Esophagus squamous epithelium (tissue), 5 donors: ENCODE measurements around the gene PTK7. TPM values are rescaled to one million over a fixed set of nuclear protein-coding genes. Genes with fewer than 3 reads are reported as not detected.

Experiments
- DNase-seq: peaks from one replicate; lab custom pipeline; 2025; lab: John Stamatoyannopoulos, UW
- H3K27ac ChIP-seq, 4 donors: fragments of 200-600 bp; sonication (generic); one replicate each; pipeline ENCODE4 v1.5.1; 2016 to 2019; ENCODE audit warnings: mild to moderate bottlenecking in 1 of 4
- H3K27me3 ChIP-seq, 4 donors: fragments of 200-600 bp; sonication (generic); 1 replicate in 3 of 4; 2 replicates in 1 of 4; pipeline versions ENCODE4 v1.5.1 to v1.6.0; 2017 to 2021; ENCODE audit warnings: antibody characterized with exemption in 1 of 4
- H3K36me3 ChIP-seq, 3 donors: fragments of 200-600 bp; sonication (generic); one replicate each; pipeline ENCODE4 v1.5.1; 2016 to 2019
- H3K4me1 ChIP-seq, 3 donors: fragments of 200-600 bp; sonication (generic); one replicate each; pipeline ENCODE4 v1.5.1; 2017 to 2019
- H3K4me3 ChIP-seq, 4 donors: fragments of 200-600 bp; sonication (generic); 1 replicate in 3 of 4; 2 replicates in 1 of 4; pipeline ENCODE4 v1.5.1; 2016 to 2019; ENCODE audit warnings: mild to moderate bottlenecking in 2 of 4, moderate library complexity in 1 of 4
- H3K9me3 ChIP-seq, 3 donors: fragments of 200-600 bp; sonication (generic); one replicate each; pipeline ENCODE4 v1.5.1; 2016 to 2019
- POLR2A ChIP-seq, 4 donors: fragments of 450-650 bp; IDR thresholded peaks; one replicate each; pipeline ENCODE4 v1.6.1; 2017; ENCODE audit warnings: antibody characterized with exemption in 4 of 4, mild to moderate bottlenecking in 4 of 4, moderate library complexity in 3 of 4
- WGBS, 2 donors: methylation state at CpG; one replicate each; pipeline ENCODE4 v1.1.5; 2018; 5-methylcytosine and 5-hydroxymethylcytosine counted together
- intact Hi-C: fragments of 100-400 bp; cut with DNase I; formaldehyde crosslinking; loops from one replicate; pipeline ENCODE4 v1.15.0; 2022
- total RNA-seq, 4 donors: library from RNA; depleted of rRNA; stranded (reverse); fragments of >200 nt; gene quantifications; one replicate each; pipeline ENCODE4 v1.1.0, GENCODE V29; 2016
- TF ChIP-seq, protein P1 (sequence below), 6 experiments: fragments of 450-650 bp in 4 of 6; fragments of 200-600 bp in 2 of 6; sonication (generic) in 2 of 6; IDR thresholded peaks; one replicate each; pipeline ENCODE4 v1.5.1; 2016 to 2019; ENCODE audit warnings: antibody characterized with exemption in 6 of 6, mild to moderate bottlenecking in 4 of 6, moderate library complexity in 4 of 6
- donor health status: DM: yes; HTN: yes; CAD: no.

Gene PTK7
- total RNA-seq, 4 donors from 2014 or later, result 30.6 to 44.1 (median 36.7) TPM

DNA sequence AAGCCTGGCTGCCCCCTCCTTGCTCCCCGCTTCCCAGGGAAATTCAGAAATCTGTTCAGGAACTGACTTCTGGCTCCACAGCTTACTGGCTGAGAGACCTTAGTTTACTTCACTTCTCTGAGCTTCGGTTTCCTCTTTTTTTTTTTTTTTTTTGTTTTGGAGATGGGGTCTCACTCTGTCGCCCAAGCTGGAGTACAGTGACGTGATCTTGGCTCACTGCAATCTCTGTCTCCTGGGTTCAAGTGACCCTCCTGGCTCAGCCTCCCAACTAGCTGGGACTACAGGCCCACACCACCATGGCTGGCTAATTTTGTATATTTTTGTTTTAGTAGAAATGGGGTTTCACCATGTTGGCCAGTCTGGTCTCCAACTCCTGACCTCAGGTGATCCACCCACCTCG lies 14.9 kb downstream of the PTK7 start:
- TF ChIP-seq, protein P1, sequence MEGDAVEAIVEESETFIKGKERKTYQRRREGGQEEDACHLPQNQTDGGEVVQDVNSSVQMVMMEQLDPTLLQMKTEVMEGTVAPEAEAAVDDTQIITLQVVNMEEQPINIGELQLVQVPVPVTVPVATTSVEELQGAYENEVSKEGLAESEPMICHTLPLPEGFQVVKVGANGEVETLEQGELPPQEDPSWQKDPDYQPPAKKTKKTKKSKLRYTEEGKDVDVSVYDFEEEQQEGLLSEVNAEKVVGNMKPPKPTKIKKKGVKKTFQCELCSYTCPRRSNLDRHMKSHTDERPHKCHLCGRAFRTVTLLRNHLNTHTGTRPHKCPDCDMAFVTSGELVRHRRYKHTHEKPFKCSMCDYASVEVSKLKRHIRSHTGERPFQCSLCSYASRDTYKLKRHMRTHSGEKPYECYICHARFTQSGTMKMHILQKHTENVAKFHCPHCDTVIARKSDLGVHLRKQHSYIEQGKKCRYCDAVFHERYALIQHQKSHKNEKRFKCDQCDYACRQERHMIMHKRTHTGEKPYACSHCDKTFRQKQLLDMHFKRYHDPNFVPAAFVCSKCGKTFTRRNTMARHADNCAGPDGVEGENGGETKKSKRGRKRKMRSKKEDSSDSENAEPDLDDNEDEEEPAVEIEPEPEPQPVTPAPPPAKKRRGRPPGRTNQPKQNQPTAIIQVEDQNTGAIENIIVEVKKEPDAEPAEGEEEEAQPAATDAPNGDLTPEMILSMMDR (IDR thresholded peaks at IDR 0.05), result no peak
- no peak for TF ChIP-seq POLR2A (IDR thresholded peaks at IDR 0.05)
- H3K27me3 ChIP-seq, result no peaks in the 10 kb centered on the region
- peak overlapping the region; percentile 75 to 85 (median 82) for H3K27ac ChIP-seq
- H3K9me3 ChIP-seq, result no peaks in the 10 kb centered on the region
- no peak overlapping the region for H3K4me3 ChIP-seq
- WGBS, 2 donors, result 74 to 86% methylated on average over 5 of the region's 5 CpGs
- intact Hi-C loops, result no loop called here
- peaks cover 21 to 99% (median 53%) of the 10 kb centered on the region in 3 donors for H3K4me1 ChIP-seq
- H3K36me3 ChIP-seq, result no peaks in the 10 kb centered on the region
- DNase-seq, result no peak

DNA sequence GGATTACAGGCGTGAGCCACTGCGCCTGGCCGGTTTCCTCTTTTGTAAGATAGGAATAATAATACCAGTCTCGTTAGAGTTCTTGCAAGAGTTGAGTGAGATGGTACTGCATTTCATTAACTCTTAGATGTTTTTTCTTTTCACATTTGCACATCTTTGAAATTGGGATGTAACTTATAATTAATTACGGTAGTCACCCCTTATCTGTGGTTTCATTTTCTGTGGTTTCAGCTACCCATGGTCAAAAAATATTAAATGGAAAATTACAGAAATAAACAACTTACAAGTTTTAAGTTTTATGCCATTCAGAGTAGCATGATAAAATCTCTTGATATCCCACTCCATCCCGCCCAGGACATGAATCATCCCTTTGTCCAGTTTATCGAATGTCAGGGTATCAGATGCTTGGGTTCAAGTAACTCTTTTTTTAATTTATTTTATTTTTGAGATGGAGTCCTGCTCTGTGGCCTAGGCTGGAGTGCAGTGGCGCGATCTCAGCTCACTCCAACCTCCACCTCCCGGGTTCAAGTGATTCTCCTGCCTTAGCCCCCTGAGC lies 15.4 kb downstream of the PTK7 start:
- DNase-seq, result no peak
- H3K36me3 ChIP-seq, result no peaks in the 10 kb centered on the region
- H3K4me3 ChIP-seq, result no peak overlapping the region
- peaks cover 26 to 99% (median 55%) of the 10 kb centered on the region in 3 donors for H3K4me1 ChIP-seq
- H3K27me3 ChIP-seq, result no peaks in the 10 kb centered on the region
- intact Hi-C loops, result no loop called here
- H3K27ac ChIP-seq, result peak overlapping the region in 3 of 4 donors; percentile 75 to 85 (median 79)
- 76 to 87% methylated on average over 10 of the region's 10 CpGs for WGBS, 2 donors
- no peaks in the 10 kb centered on the region for H3K9me3 ChIP-seq
- TF ChIP-seq, protein P1 (IDR thresholded peaks at IDR 0.05), result no peak
- TF ChIP-seq POLR2A (IDR thresholded peaks at IDR 0.05), result no peak

DNA sequence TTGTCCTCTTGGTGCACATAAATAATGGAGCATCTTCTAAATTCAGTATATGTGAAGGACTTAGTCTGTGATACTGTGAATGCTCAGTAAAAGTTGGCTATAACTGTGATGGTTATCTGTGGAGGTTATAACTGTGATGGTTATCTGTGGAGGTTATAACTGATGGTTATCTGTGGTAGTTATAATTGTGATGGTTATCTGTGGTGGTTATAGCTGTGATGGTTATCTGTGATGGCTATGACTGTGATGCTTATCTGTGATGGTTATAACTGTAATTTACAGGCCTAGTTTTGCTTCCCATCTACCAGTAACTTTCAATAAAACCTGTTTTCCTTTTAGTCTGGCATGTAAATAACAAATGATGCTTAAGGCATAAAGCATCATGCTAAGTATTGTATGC lies 16.5 kb downstream of the PTK7 start:
- H3K36me3 ChIP-seq, result no peaks in the 10 kb centered on the region
- H3K27ac ChIP-seq, result peak overlapping the region in 2 of 4 donors; percentile 86 to 87
- TF ChIP-seq, protein P1 (IDR thresholded peaks at IDR 0.05), result no peak
- no peaks in the 10 kb centered on the region for H3K9me3 ChIP-seq
- H3K27me3 ChIP-seq, result no peaks in the 10 kb centered on the region
- DNase-seq, result no peak
- intact Hi-C loops, result no loop called here
- peaks cover 33 to 99% (median 61%) of the 10 kb centered on the region in 3 donors for H3K4me1 ChIP-seq
- H3K4me3 ChIP-seq, result no peak overlapping the region

DNA sequence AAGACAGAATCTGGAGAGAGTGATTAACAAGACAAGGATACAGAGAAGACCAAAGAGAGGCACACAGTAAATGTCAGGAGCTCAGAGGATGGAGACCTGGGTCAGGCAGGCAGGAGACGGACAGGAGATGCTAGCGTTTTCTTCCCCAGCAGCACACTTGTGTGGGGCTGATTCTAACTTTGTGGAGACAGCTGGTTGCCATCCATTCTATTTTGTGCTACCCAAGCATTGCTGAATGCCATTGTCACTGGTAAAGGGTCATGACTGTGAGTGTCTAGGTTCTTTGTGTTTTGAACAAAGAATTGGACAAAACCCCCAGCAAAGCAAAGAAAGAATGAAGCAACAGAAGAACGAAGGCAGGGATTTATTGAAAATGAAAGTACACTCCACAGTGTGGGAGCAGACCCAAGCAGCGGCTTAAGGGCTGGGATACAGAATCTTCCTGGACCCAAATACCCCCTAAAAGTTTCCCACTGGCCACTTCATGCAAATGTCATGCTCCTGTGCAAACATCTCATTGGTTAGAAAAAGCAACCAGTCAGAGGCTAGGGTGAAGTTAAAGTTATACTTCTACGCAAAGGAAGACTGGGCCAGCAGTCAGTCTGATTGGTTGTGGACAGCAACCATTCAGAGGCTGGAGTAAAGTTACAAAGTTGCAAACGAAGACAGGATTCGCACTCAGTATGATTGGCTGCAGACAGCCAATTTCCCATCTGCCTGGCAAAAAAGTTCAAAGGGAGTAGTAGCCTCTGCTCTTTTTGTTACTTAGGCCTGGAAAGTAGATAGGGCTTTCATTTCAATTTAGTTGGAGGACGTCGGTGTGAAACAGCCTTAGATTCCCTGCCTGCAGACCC lies 17.5 kb downstream of the PTK7 start:
- H3K27me3 ChIP-seq, result no peaks in the 10 kb centered on the region

More for the DNA sequence above, 17.5 kb downstream of the PTK7 start:
- DNase-seq, result no peak
- intact Hi-C loops, result no loop called here
- TF ChIP-seq, protein P1 (IDR thresholded peaks at IDR 0.05), result no peak
- TF ChIP-seq POLR2A (IDR thresholded peaks at IDR 0.05), result peak in 1 of 4 donors; percentile 21
- H3K9me3 ChIP-seq, result no peaks in the 10 kb centered on the region
- WGBS, 2 donors, result 21 to 39% methylated on average over 9 of the region's 9 CpGs
- H3K4me1 ChIP-seq, result peaks cover 33 to 99% (median 60%) of the 10 kb centered on the region in 3 donors
- H3K4me3 ChIP-seq, result peak overlapping the region; percentile 23 to 55 (median 37)
- peak overlapping the region; percentile 64 to 87 (median 78) for H3K27ac ChIP-seq
- no peaks in the 10 kb centered on the region for H3K36me3 ChIP-seq
